Common myeloid progenitor, CD34-positive (primary cell): ENCODE measurements around the gene LYPD6B.

ENCODE experiments used
- CTCF ChIA-PET: fragments of 350-600 bp; sonication (Branson Sonifier 250); formaldehyde crosslinking; loops from one replicate; lab custom pipeline; 2021; ENCODE audit warnings: antibody characterized with exemption; lab: Charles Lee
- POLR2A ChIA-PET: fragments of 350-600 bp; sonication (Branson Sonifier 250); formaldehyde crosslinking; loops from one replicate; lab custom pipeline; 2021; ENCODE audit warnings: antibody characterized with exemption; lab: Charles Lee
- DNase-seq, 3 donors: peaks; one replicate each; pipeline versions ENCODE4 v3.0.0 to v3.0.0-alpha.2; 2013
- H3K27ac ChIP-seq, 2 experiments: 1 replicate in 1 of 2; 2 replicates in 1 of 2; pipeline ENCODE4 v1.7.0; 2013; ENCODE audit warnings: inconsistent platforms in 2 of 2, low read length in 2 of 2, mild to moderate bottlenecking in 2 of 2, low read depth in 1 of 2, moderate library complexity in 1 of 2; ENCODE audit not compliant: severe bottlenecking in 2 of 2, insufficient read depth in 1 of 2, poor library complexity in 1 of 2
- H3K27me3 ChIP-seq, 5 experiments: replicated peaks in 2 of 5; 1 replicate in 3 of 5; 2 replicates in 2 of 5; pipeline versions ENCODE4 v1.6.1 to v1.7.0; 2013; ENCODE audit warnings: low read length in 4 of 5, mild to moderate bottlenecking in 2 of 5, moderate library complexity in 2 of 5, inconsistent platforms in 1 of 5; ENCODE audit not compliant: insufficient read depth in 5 of 5, control insufficient read depth in 4 of 5
- H3K36me3 ChIP-seq, 4 experiments: 1 replicate in 2 of 4; 2 replicates in 2 of 4; pipeline versions ENCODE4 v1.6.1 to v1.7.0; 2013; ENCODE audit warnings: low read length in 3 of 4, control low read depth in 1 of 4, mild to moderate bottlenecking in 1 of 4; ENCODE audit not compliant: control insufficient read depth in 4 of 4, insufficient read depth in 4 of 4
- H3K4me1 ChIP-seq, 4 experiments: 1 replicate in 3 of 4; 2 replicates in 1 of 4; pipeline versions ENCODE4 v1.6.1 to v1.7.1; 2013; ENCODE audit warnings: low read length in 3 of 4, mild to moderate bottlenecking in 3 of 4, control low read depth in 1 of 4, inconsistent platforms in 1 of 4, moderate library complexity in 1 of 4; ENCODE audit not compliant: control insufficient read depth in 4 of 4, insufficient read depth in 4 of 4; ENCODE audit errors: control extremely low read depth in 1 of 4
- H3K4me3 ChIP-seq, 7 experiments: 1 replicate in 4 of 7; 2 replicates in 3 of 7; pipeline versions ENCODE4 v1.5.1 to v1.7.0; 2013; ENCODE audit warnings: mild to moderate bottlenecking in 7 of 7, low read length in 6 of 7, moderate library complexity in 6 of 7, inconsistent platforms in 2 of 7, low read depth in 2 of 7, control low read depth in 1 of 7; ENCODE audit not compliant: insufficient read depth in 4 of 7, control insufficient read depth in 1 of 7; ENCODE audit errors: extremely low read depth in 1 of 7
- H3K9me3 ChIP-seq, 5 experiments: 1 replicate in 4 of 5; 2 replicates in 1 of 5; pipeline versions ENCODE4 v1.6.1 to v1.7.1; 2013; ENCODE audit warnings: low read length in 4 of 5, mild to moderate bottlenecking in 2 of 5, inconsistent platforms in 1 of 5, low read depth in 1 of 5, moderate library complexity in 1 of 5; ENCODE audit not compliant: control insufficient read depth in 4 of 5, insufficient read depth in 2 of 5; ENCODE audit errors: control extremely low read depth in 1 of 5
- WGBS: methylation state at CpG from one replicate; pipeline ENCODE4 v1.1.5; 2013; ENCODE audit not compliant: insufficient coverage; 5-methylcytosine and 5-hydroxymethylcytosine counted together

The LYPD6B gene

GRCh38 chr2:149002378-149002890 lies 36.1 kb upstream of the LYPD6B start:
- DNase-seq: no peak
- ChIA-PET CTCF (interaction anchor here (2.4 kb wide), 1 partner anchor 15 kb away, joined by 9 read pairs; no protein-coding TSS in a partner anchor), POLR2A (no interaction called here)
- whole genome bisulfite sequencing: 98% methylated on average over 14 of the region's 14 CpGs
- Histone ChIP-seq H3K4me3 (no peak overlapping the region), H3K27me3 (peaks cover 0 to 6% (median 0%) of the 10 kb centered on the region in 5 experiments), H3K9me3 (no peaks in the 10 kb centered on the region), H3K36me3 (no peaks in the 10 kb centered on the region), H3K27ac (no peak overlapping the region), H3K4me1 (no peaks in the 10 kb centered on the region)

DNA sequence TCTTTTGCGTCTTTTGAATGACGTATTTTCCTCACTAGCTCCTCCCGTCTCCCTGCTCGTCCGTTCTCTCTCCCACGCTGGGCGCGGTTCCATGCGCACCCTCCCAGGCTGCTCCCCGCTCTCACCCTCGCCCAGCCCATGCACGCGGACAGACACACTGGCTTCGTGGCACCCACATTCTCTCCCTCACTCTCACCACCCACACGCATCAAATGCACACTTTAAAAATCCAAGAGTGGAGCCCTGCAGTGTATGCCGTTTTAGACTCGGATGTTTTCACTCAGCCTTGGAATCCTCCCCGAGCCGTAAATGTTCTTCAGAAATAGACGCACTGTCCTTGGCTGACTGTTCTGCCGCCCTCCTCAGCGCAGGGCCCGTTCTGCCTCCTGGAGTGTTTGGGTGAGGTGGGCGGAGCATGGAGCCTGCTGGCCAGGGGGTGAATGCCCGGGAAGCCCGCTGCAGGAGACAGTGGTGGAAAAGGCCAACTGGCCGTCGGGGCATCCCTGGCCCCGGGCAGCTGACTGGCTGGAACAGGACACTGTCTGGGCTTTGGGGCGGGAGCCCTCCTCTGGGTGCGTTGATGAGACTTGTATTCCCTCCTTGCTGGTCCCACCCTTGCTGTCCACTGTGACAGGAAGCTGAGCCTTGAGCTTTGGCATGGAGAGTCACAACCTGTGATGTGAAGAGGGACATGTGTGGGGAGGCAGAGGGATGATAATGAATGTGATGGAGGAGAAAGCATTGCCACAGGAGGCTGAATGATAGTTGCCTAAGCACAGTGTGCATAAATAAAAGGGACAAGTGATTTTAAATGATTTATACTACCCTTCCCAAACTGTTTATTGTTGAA lies 35.4 kb upstream of the LYPD6B start:
- Histone ChIP-seq H3K36me3 (no peaks in the 10 kb centered on the region), H3K4me3 (no peak overlapping the region), H3K9me3 (no peaks in the 10 kb centered on the region), H3K4me1 (no peaks in the 10 kb centered on the region), H3K27me3 (peaks cover 0 to 6% (median 0%) of the 10 kb centered on the region in 5 experiments), H3K27ac (no peak overlapping the region)
- DNase-seq: no peak
- CTCF ChIA-PET: interaction anchor here (2.4 kb wide), 1 partner anchor 14 kb away, joined by 9 read pairs; no protein-coding TSS in a partner anchor
- POLR2A ChIA-PET: no interaction called here
- WGBS: 98% methylated on average over 28 of the region's 31 CpGs

DNA sequence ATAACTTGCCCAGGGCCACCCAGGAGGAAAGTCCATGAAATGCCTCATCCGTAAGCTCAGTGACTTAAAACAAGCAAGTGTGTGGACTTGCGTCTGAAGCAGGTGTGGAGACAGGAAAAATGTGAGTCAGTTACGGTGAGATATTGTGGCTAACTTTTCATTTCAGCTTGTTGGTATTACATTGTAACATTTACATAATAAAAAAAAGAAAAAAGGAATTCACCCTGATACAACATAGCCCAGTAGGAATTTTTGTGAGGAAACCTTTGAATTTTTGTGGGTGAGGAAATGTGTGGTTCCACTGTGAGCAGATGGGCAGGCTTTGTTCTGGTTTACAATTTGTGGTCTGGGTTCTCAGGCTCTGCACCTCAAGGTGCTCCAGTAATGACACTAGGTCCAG lies 33.7 kb upstream of the LYPD6B start:
- no peaks in the 10 kb centered on the region for H3K9me3 ChIP-seq
- peaks cover 0 to 6% (median 0%) of the 10 kb centered on the region in 5 experiments for H3K27me3 ChIP-seq
- no CpG with 5 or more reads among the region's 3 CpGs for WGBS
- no peak overlapping the region for H3K27ac ChIP-seq
- peaks cover 0 to 5% (median 0%) of the 10 kb centered on the region in 4 experiments for H3K4me1 ChIP-seq
- POLR2A ChIA-PET: no interaction called here
- CTCF ChIA-PET: interaction anchor here (0.6 to 1.2 kb wide), 2 partner anchors 12 to 74 kb away, joined by 3 read pairs; no protein-coding TSS in a partner anchor
- no peaks in the 10 kb centered on the region for H3K36me3 ChIP-seq
- no peak for DNase-seq
- H3K4me3 ChIP-seq: no peak overlapping the region

DNA sequence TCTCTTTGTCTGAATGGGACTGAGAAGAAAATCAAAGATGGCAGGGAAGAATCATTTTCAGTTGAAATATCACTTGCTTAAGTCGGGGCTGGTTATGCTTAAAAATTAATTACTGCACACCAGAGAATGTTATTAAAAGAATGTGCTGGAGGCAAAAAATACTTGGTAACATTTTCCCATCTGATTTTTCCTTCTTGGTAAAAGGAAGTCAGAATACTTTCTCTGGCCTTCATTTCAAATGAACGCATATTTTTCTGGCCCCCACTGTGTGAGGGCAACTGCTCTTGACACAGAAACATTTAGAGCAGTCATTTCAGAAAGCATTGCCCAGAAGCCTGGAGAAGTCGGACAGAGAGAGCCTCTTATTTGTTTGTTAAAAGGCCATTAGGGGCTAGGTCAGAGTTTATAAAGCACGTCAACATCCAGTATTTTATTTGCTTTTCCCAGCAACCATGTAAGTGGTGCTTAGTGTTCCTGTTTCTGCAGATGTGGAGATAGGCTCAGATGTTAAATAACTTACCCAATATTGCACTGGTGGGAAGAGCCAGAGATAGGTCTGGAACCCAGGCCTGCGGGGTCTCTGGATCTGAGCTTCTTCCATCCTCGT lies 32.9 kb upstream of the LYPD6B start:
- H3K27me3 ChIP-seq: peaks cover 0 to 6% (median 0%) of the 10 kb centered on the region in 5 experiments
- DNase-seq: no peak
- POLR2A ChIA-PET: no interaction called here

GRCh38 chr2:149006883-149007543 lies 31.5 kb upstream of the LYPD6B start:
- Histone ChIP-seq H3K27ac (no peak overlapping the region), H3K9me3 (no peaks in the 10 kb centered on the region), H3K27me3 (peaks cover 0 to 6% (median 0%) of the 10 kb centered on the region in 5 experiments), H3K4me3 (no peak overlapping the region), H3K36me3 (no peaks in the 10 kb centered on the region), H3K4me1 (peaks cover 0 to 8% (median 0%) of the 10 kb centered on the region in 4 experiments)
- 84% methylated on average over 3 of the region's 4 CpGs for WGBS
- POLR2A ChIA-PET: no interaction called here
- CTCF ChIA-PET: interaction anchor here (1.7 kb wide), 1 partner anchor 11 kb away, joined by 10 read pairs; no protein-coding TSS in a partner anchor
- DNase-seq: no peak

More for the DNA sequence above, 32.9 kb upstream of the LYPD6B start:
- WGBS: 100% methylated on average over 6 of the region's 6 CpGs
- Histone ChIP-seq H3K27ac (no peak overlapping the region), H3K36me3 (no peaks in the 10 kb centered on the region), H3K9me3 (no peaks in the 10 kb centered on the region), H3K4me3 (no peak overlapping the region), H3K4me1 (peaks cover 0 to 8% (median 0%) of the 10 kb centered on the region in 4 experiments)
- CTCF ChIA-PET: no interaction called here

- 97% methylated on average over 6 of the region's 7 CpGs for WGBS
- POLR2A ChIA-PET: no interaction called here
- Histone ChIP-seq H3K4me1 (peaks cover 0 to 8% (median 0%) of the 10 kb centered on the region in 4 experiments), H3K36me3 (no peaks in the 10 kb centered on the region), H3K4me3 (no peak overlapping the region), H3K27ac (no peak overlapping the region), H3K27me3 (peaks cover 0 to 7% (median 0%) of the 10 kb centered on the region in 5 experiments), H3K9me3 (no peaks in the 10 kb centered on the region)
- CTCF ChIA-PET: interaction anchor here (1.7 to 2.0 kb wide), 2 partner anchors 9 to 10 kb away, joined by 9 to 10 read pairs; no protein-coding TSS in a partner anchor
- DNase-seq: no peak
These were observed 30.1 kb upstream of the LYPD6B start for GRCh38 chr2:149008381-149008780.
